Keratinocyte (primary cell): ENCODE data around the gene TMUB1. TPM values are rescaled to one million over a fixed set of nuclear protein-coding genes. Genes with fewer than 3 reads are reported as not detected.

Experiments used
- DNase-seq: peaks from one replicate; pipeline ENCODE4 v3.0.0-alpha.2; 2011; ENCODE audit warnings: low read depth, missing footprints, low spot score
- FAIRE-seq: peaks from 2 replicates; lab custom pipeline; 2011; peaks lifted over from hg19 to GRCh38; lab: Jason Lieb, UNC
- H2AFZ ChIP-seq: 2 replicates; pipeline ENCODE4 v1.6.0; 2012; ENCODE audit warnings: low read length, control low read depth, inconsistent platforms; ENCODE audit not compliant: control insufficient read depth
- H3K27ac ChIP-seq: 2 replicates; pipeline ENCODE4 v1.5.1; 2011; ENCODE audit warnings: low read length; ENCODE audit not compliant: control insufficient read depth, insufficient read depth
- H3K27me3 ChIP-seq: 3 replicates; pipeline ENCODE4 v1.6.0; 2011; ENCODE audit warnings: low read length; ENCODE audit not compliant: control insufficient read depth, insufficient read depth; ENCODE audit errors: extremely low read depth
- H3K36me3 ChIP-seq, 2 experiments: 2 replicates in 1 of 2; 3 replicates in 1 of 2; pipeline ENCODE4 v1.5.1; 2011; ENCODE audit warnings: low read length in 2 of 2, mild to moderate bottlenecking in 1 of 2; ENCODE audit not compliant: control insufficient read depth in 2 of 2, insufficient read depth in 2 of 2; ENCODE audit errors: extremely low read depth in 1 of 2
- H3K4me1 ChIP-seq: 3 replicates; pipeline ENCODE4 v1.5.1; 2011; ENCODE audit warnings: low read length; ENCODE audit not compliant: control insufficient read depth, insufficient read depth; ENCODE audit errors: extremely low read depth
- H3K4me2 ChIP-seq: 3 replicates; pipeline ENCODE4 v1.6.0; 2011; ENCODE audit warnings: low read depth, low read length; ENCODE audit not compliant: control insufficient read depth, insufficient read depth; ENCODE audit errors: extremely low read depth
- H3K4me3 ChIP-seq, 3 experiments: fragments of 200-600 bp in 1 of 3; sonication (generic) in 1 of 3; 2 replicates in 2 of 3; 3 replicates in 1 of 3; pipeline ENCODE4 v1.5.1; 2011 to 2016; ENCODE audit warnings: low read length in 3 of 3, mild to moderate bottlenecking in 3 of 3, control low read depth in 2 of 3, inconsistent platforms in 1 of 3, low read depth in 1 of 3, mixed read lengths in 1 of 3, mixed run types in 1 of 3, moderate library complexity in 1 of 3; ENCODE audit not compliant: control insufficient read depth in 2 of 3, insufficient read depth in 2 of 3; ENCODE audit errors: extremely low read depth in 1 of 3
- H3K79me2 ChIP-seq: 2 replicates; pipeline ENCODE4 v1.6.0; 2012; ENCODE audit warnings: low read length; ENCODE audit not compliant: control insufficient read depth, insufficient read depth
- H3K9ac ChIP-seq: 3 replicates; pipeline ENCODE4 v1.6.0; 2011; ENCODE audit warnings: low read length; ENCODE audit not compliant: control insufficient read depth, insufficient read depth; ENCODE audit errors: extremely low read depth
- H3K9me1 ChIP-seq: 3 replicates; pipeline ENCODE4 v1.6.0; 2011; ENCODE audit warnings: low read length; ENCODE audit not compliant: control insufficient read depth, insufficient read depth; ENCODE audit errors: extremely low read depth
- H3K9me3 ChIP-seq: 2 replicates; pipeline ENCODE4 v1.5.1; 2012; ENCODE audit warnings: low read depth, low read length; ENCODE audit not compliant: control insufficient read depth
- H4K20me1 ChIP-seq: 3 replicates; pipeline ENCODE4 v1.6.0; 2011; ENCODE audit warnings: low read length; ENCODE audit not compliant: control insufficient read depth, insufficient read depth; ENCODE audit errors: extremely low read depth
- EZH2 ChIP-seq: IDR thresholded peaks from one replicate; pipeline ENCODE4 v1.6.1; 2012; ENCODE audit warnings: inconsistent platforms, mild to moderate bottlenecking, low read length, moderate library complexity
- dilution Hi-C: fragments of 300-500 bp; cut with MboI; formaldehyde crosslinking; loops from one replicate; pipeline ENCODE4 v1.7.0; 2020; ENCODE audit warnings: low sequenced_read_pairs; ENCODE audit not compliant: extremely low pct_ligation_motif_present
- polyA plus RNA-seq, 5 experiments: library from polyadenylated mRNA; depleted of rRNA in 3 of 5; stranded (reverse) in 3 of 5; stranded (forward) in 1 of 5; unstranded in 1 of 5; fragments of >200 nt; gene quantifications; 1 replicate in 1 of 5; 2 replicates in 3 of 5; 3 replicates in 1 of 5; pipeline versions ENCODE4 v1.2.1 to v1.2.3, GENCODE V29; 2011 to 2012; ENCODE audit warnings: missing spikeins in 2 of 5, low read depth in 1 of 5, low replicate concordance in 1 of 5
- TF ChIP-seq, protein P1 (sequence below), 3 experiments: IDR thresholded peaks in 1 of 3; conservative IDR thresholded peaks in 1 of 3; optimal IDR thresholded peaks in 1 of 3; 2 replicates in 2 of 3; 3 replicates in 1 of 3; pipeline versions ENCODE3 to v1.5.1; 2011; ENCODE audit warnings: low read length in 3 of 3, mild to moderate bottlenecking in 3 of 3, moderate library complexity in 2 of 3, control low read depth in 1 of 3, inconsistent platforms in 1 of 3; ENCODE audit not compliant: insufficient read depth in 2 of 3; ENCODE audit errors: extremely low read depth in 1 of 3

TMUB1 gene
- polyA plus RNA-seq, 1 donor (not counting 4 experiments of a cell fraction or from before 2014, with no cell fraction given), result 12.2 TPM

DNA sequence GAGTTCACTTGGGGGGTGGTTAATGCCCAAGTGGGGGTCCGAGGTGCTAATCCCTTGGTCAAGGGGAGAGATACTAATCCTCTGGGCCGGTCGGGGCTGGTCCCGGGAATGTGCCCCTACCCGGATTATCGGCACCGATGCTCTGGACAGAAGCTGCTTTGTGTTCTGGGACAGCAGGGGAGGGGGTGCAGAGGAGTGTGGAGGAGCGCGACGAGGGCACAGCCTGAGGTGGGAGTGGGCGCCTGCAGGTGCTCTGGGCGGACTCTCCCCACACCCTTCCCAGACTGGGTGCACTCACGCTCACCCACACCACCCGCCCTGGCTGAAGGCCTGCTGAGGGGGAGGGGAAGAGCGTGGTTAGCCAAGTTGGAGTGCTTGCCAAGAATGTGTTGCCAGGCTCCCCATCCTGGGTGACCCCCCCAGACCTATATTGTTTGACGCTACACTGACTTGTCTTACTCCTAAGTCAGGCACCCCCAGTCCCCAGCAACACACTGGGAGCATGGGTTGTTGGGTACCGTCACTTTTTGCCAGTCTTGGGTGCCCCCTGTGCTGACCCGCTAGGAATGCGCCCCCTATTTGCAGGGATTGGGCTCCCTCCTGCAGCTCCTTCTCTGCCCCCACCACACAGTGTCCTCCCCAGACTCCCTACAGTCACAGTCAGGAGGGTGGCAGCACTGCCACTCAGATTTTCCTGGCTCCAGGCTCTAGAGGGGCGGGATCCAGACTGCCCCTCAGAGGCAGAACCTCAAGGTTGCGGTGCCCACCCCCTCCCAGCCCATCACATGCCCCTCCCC lies 22.7 kb downstream of the TMUB1 start:
- peaks cover 8 to 21% of the 10 kb centered on the region in 2 experiments for H3K36me3 ChIP-seq
- H3K4me2 ChIP-seq, result peak overlapping the region; percentile 93
- TF ChIP-seq, protein P1, sequence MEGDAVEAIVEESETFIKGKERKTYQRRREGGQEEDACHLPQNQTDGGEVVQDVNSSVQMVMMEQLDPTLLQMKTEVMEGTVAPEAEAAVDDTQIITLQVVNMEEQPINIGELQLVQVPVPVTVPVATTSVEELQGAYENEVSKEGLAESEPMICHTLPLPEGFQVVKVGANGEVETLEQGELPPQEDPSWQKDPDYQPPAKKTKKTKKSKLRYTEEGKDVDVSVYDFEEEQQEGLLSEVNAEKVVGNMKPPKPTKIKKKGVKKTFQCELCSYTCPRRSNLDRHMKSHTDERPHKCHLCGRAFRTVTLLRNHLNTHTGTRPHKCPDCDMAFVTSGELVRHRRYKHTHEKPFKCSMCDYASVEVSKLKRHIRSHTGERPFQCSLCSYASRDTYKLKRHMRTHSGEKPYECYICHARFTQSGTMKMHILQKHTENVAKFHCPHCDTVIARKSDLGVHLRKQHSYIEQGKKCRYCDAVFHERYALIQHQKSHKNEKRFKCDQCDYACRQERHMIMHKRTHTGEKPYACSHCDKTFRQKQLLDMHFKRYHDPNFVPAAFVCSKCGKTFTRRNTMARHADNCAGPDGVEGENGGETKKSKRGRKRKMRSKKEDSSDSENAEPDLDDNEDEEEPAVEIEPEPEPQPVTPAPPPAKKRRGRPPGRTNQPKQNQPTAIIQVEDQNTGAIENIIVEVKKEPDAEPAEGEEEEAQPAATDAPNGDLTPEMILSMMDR (optimal IDR thresholded peaks at IDR 0.05 in 1 of 3, IDR thresholded peaks at IDR 0.05 in 1 of 3, conservative IDR thresholded peaks at IDR 0.05 in 1 of 3; ENCODE audit: extremely low read depth in 1 of 3, insufficient read depth in 2 of 3, low read length in 3 of 3), result no peak
- TF ChIP-seq EZH2, result no peak
- H4K20me1 ChIP-seq, result no peaks in the 10 kb centered on the region
- peak overlapping the region; percentile 67 to 81 (median 70) for H3K4me3 ChIP-seq
- no peak overlapping the region for H2AFZ ChIP-seq
- H3K79me2 ChIP-seq, result peaks cover 35% of the 10 kb centered on the region
- dilution Hi-C loops, result no loop called here
- no peak for FAIRE-seq
- peaks cover 43% of the 10 kb centered on the region for H3K4me1 ChIP-seq
- H3K9me3 ChIP-seq, result no peaks in the 10 kb centered on the region
- H3K27me3 ChIP-seq, result no peaks in the 10 kb centered on the region
- peak overlapping the region; percentile 95 for H3K27ac ChIP-seq
- H3K9ac ChIP-seq, result peak overlapping the region; percentile 77
- no peak for DNase-seq
- H3K9me1 ChIP-seq, result peaks cover 4% of the 10 kb centered on the region

DNA sequence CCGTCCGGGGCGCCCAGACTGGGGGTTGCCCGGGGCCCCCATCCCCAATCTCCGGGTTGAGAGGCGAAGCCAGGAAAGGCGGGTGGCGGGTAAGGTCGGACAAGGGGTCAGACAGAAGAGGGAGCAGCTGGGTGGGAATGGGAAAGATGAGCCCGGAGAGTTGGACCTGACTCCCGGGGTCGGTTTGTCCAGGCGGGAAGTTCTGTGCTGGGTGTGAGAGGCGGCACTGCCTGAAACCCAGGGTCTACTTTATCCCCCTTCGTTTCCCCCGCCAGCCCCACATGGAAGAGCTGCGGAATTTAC lies 23.2 kb downstream of the TMUB1 start:
- dilution Hi-C loops, result no loop called here

More for the DNA sequence above, 23.2 kb downstream of the TMUB1 start:
- no peaks in the 10 kb centered on the region for H3K9me3 ChIP-seq
- peak overlapping the region; percentile 93 for H3K4me2 ChIP-seq
- no peak for FAIRE-seq
- H3K27me3 ChIP-seq, result no peaks in the 10 kb centered on the region
- H2AFZ ChIP-seq, result no peak overlapping the region
- peak overlapping the region; percentile 95 for H3K27ac ChIP-seq
- H3K4me1 ChIP-seq, result peaks cover 43% of the 10 kb centered on the region
- no peak for DNase-seq
- peak overlapping the region; percentile 67 to 81 (median 70) for H3K4me3 ChIP-seq
- peaks cover 5 to 16% of the 10 kb centered on the region in 2 experiments for H3K36me3 ChIP-seq
- TF ChIP-seq, protein P1 (optimal IDR thresholded peaks at IDR 0.05 in 1 of 3, IDR thresholded peaks at IDR 0.05 in 1 of 3, conservative IDR thresholded peaks at IDR 0.05 in 1 of 3; ENCODE audit: extremely low read depth in 1 of 3, insufficient read depth in 2 of 3, low read length in 3 of 3), result no peak
- TF ChIP-seq EZH2, result no peak
- peaks cover 31% of the 10 kb centered on the region for H3K79me2 ChIP-seq
- H3K9ac ChIP-seq, result peak overlapping the region; percentile 77
- H4K20me1 ChIP-seq, result no peaks in the 10 kb centered on the region
- peaks cover 4% of the 10 kb centered on the region for H3K9me1 ChIP-seq
